Glomerular endothelial cell (primary cell): ENCODE measurements around the gene ZNF555. TPM values are rescaled to one million over a fixed set of nuclear protein-coding genes. Genes with fewer than 3 reads are reported as not detected.
"Not testable (repeated sequence)": the region's sequence is repeated elsewhere in the genome, so short reads cannot be mapped to it uniquely, and the experiment has no call there.

ENCODE experiments used
- DNase-seq: peaks from one replicate; pipeline ENCODE4 v3.0.0-alpha.2; 2011; ENCODE audit warnings: low read depth, low spot score; ENCODE audit errors: extremely low read depth
- total RNA-seq: library from RNA; depleted of rRNA; stranded (reverse); fragments of >200 nt; gene quantifications from 2 replicates; pipeline ENCODE4 v1.2.3, GENCODE V29; 2015

The ZNF555 gene
- total RNA-seq, 1 donor from 2014 or later: 5.8 TPM

GRCh38 chr19:2806736-2807378, 34.4 kb upstream of the ZNF555 start:
- no peak for DNase-seq

GRCh38 chr19:2807379-2808128, 33.7 kb upstream of the ZNF555 start:
- DNase-seq: no peak

- no peak for DNase-seq
These were observed 32.9 kb upstream of the ZNF555 start for GRCh38 chr19:2808129-2808941.

- no peak for DNase-seq
These were observed 31.7 kb upstream of the ZNF555 start for GRCh38 chr19:2809387-2810140.

- no peak for DNase-seq
These were observed 30.9 kb upstream of the ZNF555 start for GRCh38 chr19:2810141-2811091.

- no peak for DNase-seq
These were observed 30.0 kb upstream of the ZNF555 start for GRCh38 chr19:2811221-2811722.

- no peak for DNase-seq
These were observed 29.4 kb upstream of the ZNF555 start for GRCh38 chr19:2811735-2812413.

GRCh38 chr19:2812414-2813234, 28.7 kb upstream of the ZNF555 start:
- no peak for DNase-seq

- no peak for DNase-seq
These were observed 27.8 kb upstream of the ZNF555 start for GRCh38 chr19:2813235-2814160.

- DNase-seq: no peak
These were observed 26.8 kb upstream of the ZNF555 start for GRCh38 chr19:2814426-2814825.

- DNase-seq: no peak
These were observed 26.1 kb upstream of the ZNF555 start for GRCh38 chr19:2815191-2815614.

GRCh38 chr19:2815923-2816322, 25.4 kb upstream of the ZNF555 start:
- DNase-seq: no peak

GRCh38 chr19:2816641-2817040, 24.6 kb upstream of the ZNF555 start:
- DNase-seq: no peak

- DNase-seq: not testable (repeated sequence)
These were observed 23.9 kb upstream of the ZNF555 start for GRCh38 chr19:2817237-2817829.

GRCh38 chr19:2819540-2820111, 21.6 kb upstream of the ZNF555 start, which contains the start of gene ZNF554:
Gene ZNF554, plus strand, starts transcription at chr19:2819868. Its CDS starts 204 bp downstream, at chr19:2820072.
- DNase-seq: peak; percentile 63

- no peak for DNase-seq
These were observed 21.1 kb upstream of the ZNF555 start for GRCh38 chr19:2820112-2820702.
